NCI-H82 treated with DMSO at 0.1 percent for 48 hours (cell line): ENCODE data around the gene KBTBD2.
"Not testable (repeated sequence)": the region's sequence is repeated elsewhere in the genome, so short reads cannot be mapped to it uniquely, and the experiment has no call there.

ENCODE experiments used
- DNase-seq: peaks from one replicate; lab custom pipeline; 2025; ENCODE audit not compliant: unreplicated experiment; lab: John Stamatoyannopoulos, UW

The KBTBD2 gene

GRCh38 chr7:32891043-32891799 lies at the start of gene KBTBD2:
KBTBD2 (minus strand) TSS chr7:32891760; CDS start chr7:32879604, 12,156 bp downstream.
- peak; percentile 42 for DNase-seq

- peak; percentile 85 for DNase-seq
Measured at GRCh38 chr7:32941181-32941580, 49.6 kb upstream of the KBTBD2 start.

- DNase-seq = peak; percentile 82
Measured at GRCh38 chr7:32937344-32938174, 46.0 kb upstream of the KBTBD2 start.

GRCh38 chr7:32936689-32937088 lies 45.1 kb upstream of the KBTBD2 start:
- no peak for DNase-seq

- no peak for DNase-seq
Measured at GRCh38 chr7:32935558-32935957, 44.0 kb upstream of the KBTBD2 start.

GRCh38 chr7:32930378-32930777 lies 38.8 kb upstream of the KBTBD2 start:
- no peak for DNase-seq

- DNase-seq = no peak
Measured at GRCh38 chr7:32929430-32930143, 38.0 kb upstream of the KBTBD2 start.

- no peak for DNase-seq
Measured at GRCh38 chr7:32928785-32929298, 37.3 kb upstream of the KBTBD2 start.

GRCh38 chr7:32921896-32922295 lies 30.3 kb upstream of the KBTBD2 start:
- no peak for DNase-seq

GRCh38 chr7:32916994-32917393 lies 25.4 kb upstream of the KBTBD2 start:
- not testable (repeated sequence) for DNase-seq

GRCh38 chr7:32916006-32916405 lies 24.4 kb upstream of the KBTBD2 start:
- DNase-seq = peak; percentile 36

GRCh38 chr7:32915041-32915536 lies 23.5 kb upstream of the KBTBD2 start:
- DNase-seq = no peak

- DNase-seq = no peak
Measured at GRCh38 chr7:32914184-32914583, 22.6 kb upstream of the KBTBD2 start.

GRCh38 chr7:32910195-32910594 lies 18.6 kb upstream of the KBTBD2 start:
- DNase-seq = no peak

GRCh38 chr7:32905175-32905662 lies 13.7 kb upstream of the KBTBD2 start:
- DNase-seq = no peak

GRCh38 chr7:32901629-32902028 lies 10.1 kb upstream of the KBTBD2 start:
- no peak for DNase-seq

GRCh38 chr7:32900433-32900995 lies 9.0 kb upstream of the KBTBD2 start:
- no peak for DNase-seq

- DNase-seq = not testable (repeated sequence)
Measured at GRCh38 chr7:32897376-32897775, 5.8 kb upstream of the KBTBD2 start.

- no peak for DNase-seq
Measured at GRCh38 chr7:32896564-32897347, 5.2 kb upstream of the KBTBD2 start.

- no peak for DNase-seq
Measured at GRCh38 chr7:32894171-32894570, 2.6 kb upstream of the KBTBD2 start.
